MM.1S (cell line): ENCODE data around the gene MS4A18.

Source experiments
- EZH2 ChIP-seq: fragments of 300-600 bp; sonication (generic); optimal IDR thresholded peaks from 2 replicates; pipeline ENCODE3; 2017; ENCODE audit warnings: low read depth, mild to moderate bottlenecking, antibody characterized with exemption, low read length, mixed read lengths
- EZH2phosphoT487 ChIP-seq: fragments of 300-600 bp; sonication (generic); IDR thresholded peaks from 2 replicates; pipeline ENCODE4 v1.6.1; 2018; ENCODE audit warnings: antibody characterized with exemption, low read length
- TF ChIP-seq, protein P1 (sequence below): fragments of 300-600 bp; sonication (generic); IDR thresholded peaks from 2 replicates; pipeline ENCODE4 v1.5.1; 2016; ENCODE audit warnings: antibody characterized with exemption, low read length, mixed read lengths

- TF ChIP-seq, protein P1, sequence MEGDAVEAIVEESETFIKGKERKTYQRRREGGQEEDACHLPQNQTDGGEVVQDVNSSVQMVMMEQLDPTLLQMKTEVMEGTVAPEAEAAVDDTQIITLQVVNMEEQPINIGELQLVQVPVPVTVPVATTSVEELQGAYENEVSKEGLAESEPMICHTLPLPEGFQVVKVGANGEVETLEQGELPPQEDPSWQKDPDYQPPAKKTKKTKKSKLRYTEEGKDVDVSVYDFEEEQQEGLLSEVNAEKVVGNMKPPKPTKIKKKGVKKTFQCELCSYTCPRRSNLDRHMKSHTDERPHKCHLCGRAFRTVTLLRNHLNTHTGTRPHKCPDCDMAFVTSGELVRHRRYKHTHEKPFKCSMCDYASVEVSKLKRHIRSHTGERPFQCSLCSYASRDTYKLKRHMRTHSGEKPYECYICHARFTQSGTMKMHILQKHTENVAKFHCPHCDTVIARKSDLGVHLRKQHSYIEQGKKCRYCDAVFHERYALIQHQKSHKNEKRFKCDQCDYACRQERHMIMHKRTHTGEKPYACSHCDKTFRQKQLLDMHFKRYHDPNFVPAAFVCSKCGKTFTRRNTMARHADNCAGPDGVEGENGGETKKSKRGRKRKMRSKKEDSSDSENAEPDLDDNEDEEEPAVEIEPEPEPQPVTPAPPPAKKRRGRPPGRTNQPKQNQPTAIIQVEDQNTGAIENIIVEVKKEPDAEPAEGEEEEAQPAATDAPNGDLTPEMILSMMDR, result no peak
- no peak for TF ChIP-seq EZH2
- TF ChIP-seq EZH2phosphoT487, result no peak
Observed at GRCh38 chr11:60765355-60765754, 40.8 kb downstream of the MS4A18 start.
